Cortex of kidney (tissue), 1 donor: ENCODE measurements around the gene BBS12.
"Not testable (repeated sequence)": the region's sequence is repeated elsewhere in the genome, so short reads cannot be mapped to it uniquely, and the experiment has no call there.

ENCODE experiments used
- DNase-seq: peaks from one replicate; lab custom pipeline; 2025; lab: John Stamatoyannopoulos, UW

The BBS12 gene

DNA sequence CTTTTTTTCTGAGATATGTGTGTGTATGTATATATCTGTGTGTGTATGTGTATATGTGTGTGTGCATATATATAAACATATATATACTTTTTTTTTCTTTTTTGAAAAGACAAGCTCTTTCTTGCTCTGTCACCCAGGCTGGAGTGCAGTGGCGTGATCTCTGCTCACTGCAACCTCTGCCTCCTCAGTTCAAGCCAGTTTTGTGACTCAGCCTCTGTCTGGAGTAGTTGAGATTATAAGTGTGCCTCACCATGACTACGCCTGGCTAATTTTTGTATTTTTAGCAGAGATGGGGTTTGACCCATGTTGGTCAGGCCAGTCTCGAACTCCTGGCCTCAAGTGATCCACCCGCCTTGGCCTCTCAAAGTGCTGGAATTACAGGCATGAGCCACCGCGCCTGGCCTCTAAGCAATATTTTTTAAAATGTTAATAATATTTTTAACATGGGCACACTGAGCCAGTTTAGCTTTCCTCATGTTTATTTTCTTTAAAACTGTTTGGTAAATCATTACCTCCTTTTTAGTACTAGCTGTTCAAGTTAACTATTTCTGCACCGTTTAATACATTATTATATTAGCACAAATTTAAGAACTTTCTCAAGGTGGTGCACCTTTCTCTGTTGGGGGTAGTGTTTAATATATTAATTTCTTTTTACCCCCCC is 33.3 kb downstream of the BBS12 start:
- DNase-seq, result no peak

GRCh38 chr4:122766353-122766705 is 33.8 kb downstream of the BBS12 start:
- DNase-seq, result no peak

DNA sequence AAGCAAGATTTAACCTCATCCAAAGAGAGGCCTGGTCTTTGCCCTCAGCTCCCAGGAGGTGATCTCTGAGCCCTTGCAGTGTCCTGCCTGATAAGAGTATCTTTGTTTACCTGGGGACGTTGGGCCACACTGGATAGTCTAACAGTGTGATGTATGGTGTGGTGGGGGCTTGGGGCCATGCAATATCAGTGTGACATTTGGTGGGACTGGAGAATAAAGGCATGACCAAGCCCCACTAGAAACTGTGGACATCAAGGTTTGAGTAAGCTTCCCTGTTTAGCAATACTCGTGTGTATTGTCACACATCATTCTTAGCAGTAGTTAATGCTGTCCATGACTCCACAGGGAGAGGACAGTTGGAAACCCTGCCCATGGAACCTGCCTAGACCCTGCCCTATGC is 34.4 kb downstream of the BBS12 start:
- DNase-seq, result no peak

DNA sequence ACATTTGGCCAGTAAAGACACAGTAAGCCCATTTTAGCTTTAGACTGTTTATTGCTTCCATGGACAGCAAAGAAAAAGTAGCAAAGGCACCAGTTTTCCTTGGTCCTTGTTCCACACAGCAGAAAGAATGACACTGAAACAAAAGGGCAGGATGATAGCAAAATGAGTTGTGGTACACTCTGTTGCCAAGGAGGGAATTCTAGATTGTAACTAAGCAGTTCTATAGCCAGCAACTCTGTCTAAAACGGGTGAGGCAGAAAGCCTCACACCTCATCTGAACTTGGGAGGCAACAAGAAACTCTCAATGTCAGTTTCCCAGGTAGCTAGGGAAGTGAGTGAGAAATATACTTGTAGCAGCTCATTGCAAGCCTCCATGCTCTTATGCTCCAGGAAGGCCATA is 39.2 kb downstream of the BBS12 start:
- no peak for DNase-seq

GRCh38 chr4:122772311-122772710 is 39.8 kb downstream of the BBS12 start:
- DNase-seq, result no peak

GRCh38 chr4:122772986-122773385 is 40.5 kb downstream of the BBS12 start:
- no peak for DNase-seq

DNA sequence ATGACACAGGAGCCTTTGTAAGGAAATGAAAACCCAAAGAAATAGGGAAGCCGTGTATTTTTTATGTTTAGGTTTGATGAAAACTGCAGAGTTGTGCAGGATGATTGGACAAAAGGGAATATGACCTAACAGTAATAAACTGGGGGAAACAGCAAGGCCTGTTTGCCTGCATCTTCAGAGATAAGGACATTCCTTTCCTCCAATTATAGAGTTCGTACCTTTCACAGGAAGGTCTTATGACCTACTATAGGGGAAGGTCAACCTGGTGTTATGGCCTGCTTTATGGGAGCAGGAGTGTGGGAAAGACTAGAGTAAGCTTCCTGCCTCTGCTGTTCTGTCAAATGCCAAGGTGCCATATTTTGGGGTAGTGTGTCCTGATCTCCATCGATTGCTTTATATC is 42.5 kb downstream of the BBS12 start:
- no peak for DNase-seq

DNA sequence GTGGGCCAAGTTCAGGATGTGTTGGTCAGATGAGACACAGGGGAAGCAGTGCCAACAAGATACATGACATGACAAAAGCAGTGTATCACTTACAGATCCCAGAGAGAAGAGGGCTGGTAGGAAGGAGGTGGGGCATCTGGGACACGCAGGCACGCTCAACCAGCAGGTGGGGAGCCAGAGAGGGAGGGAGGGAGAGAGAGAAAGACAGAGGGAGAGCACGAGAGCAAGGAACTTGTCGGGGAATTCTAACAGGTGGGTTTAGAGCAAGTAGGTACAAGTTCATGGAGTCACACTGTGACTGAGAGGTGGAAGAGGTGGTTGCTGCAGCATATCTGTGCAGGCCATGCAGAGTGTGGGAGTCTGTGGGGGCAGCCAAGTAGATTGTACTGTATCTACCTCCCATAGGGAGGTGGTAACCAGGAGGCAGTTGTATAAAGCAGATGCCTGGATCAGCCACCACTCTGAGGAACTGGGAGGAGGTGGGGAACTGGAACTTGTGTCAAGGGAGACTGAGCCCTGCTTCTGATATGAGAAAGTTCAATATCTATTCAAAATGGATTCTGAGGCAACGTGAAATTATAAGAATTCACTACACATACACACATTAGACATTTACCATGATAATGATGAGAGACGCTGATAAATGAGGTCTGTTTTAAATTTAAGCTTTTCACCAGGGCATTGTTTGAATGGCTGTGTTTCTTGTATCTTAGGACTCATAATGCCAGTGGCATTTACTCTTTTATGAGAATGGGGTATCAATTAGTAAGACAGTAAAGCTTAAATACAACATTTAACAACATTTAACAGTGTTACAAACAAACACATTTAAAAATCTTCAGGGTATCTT is 43.7 kb downstream of the BBS12 start:
- no peak for DNase-seq

DNA sequence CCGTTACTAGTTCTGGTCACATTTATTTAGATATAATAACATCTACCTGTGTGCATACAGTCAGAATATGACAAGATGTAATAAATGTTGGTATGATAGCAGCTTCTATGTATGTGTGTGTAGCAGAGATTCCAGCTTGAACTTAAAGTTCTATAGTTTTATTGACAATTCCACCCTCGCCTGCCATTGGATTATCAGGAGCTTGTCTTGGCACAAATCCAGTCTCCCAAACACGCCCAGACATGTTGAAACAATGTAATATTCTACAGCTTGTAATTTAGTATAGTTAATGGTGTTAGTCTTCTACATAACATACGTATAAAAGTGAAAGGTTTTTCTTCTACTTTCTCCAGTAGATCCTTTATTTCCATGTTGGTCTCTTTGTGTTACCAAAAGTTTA is 44.4 kb downstream of the BBS12 start:
- DNase-seq, result no peak

GRCh38 chr4:122777846-122778673 is 45.6 kb downstream of the BBS12 start:
- no peak for DNase-seq

DNA sequence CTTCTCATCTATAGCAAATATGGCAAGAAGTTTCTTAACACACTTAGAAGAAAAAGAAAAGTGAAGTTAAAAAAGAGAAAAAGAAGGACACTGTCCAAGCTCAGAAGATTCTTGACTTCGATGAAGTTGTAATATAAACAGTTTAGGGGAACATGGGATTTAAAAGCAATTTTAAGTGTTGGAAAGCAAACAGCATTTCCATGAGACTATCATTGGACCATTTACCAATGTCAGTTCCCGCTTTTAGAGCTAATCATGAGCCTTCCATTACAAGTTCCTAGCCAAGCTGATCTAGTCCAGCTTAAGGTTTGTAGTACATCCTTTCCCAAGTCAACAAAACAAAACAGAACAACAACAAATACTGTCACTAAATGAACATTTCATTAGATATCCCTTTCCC is 49.0 kb downstream of the BBS12 start:
- no peak for DNase-seq

DNA sequence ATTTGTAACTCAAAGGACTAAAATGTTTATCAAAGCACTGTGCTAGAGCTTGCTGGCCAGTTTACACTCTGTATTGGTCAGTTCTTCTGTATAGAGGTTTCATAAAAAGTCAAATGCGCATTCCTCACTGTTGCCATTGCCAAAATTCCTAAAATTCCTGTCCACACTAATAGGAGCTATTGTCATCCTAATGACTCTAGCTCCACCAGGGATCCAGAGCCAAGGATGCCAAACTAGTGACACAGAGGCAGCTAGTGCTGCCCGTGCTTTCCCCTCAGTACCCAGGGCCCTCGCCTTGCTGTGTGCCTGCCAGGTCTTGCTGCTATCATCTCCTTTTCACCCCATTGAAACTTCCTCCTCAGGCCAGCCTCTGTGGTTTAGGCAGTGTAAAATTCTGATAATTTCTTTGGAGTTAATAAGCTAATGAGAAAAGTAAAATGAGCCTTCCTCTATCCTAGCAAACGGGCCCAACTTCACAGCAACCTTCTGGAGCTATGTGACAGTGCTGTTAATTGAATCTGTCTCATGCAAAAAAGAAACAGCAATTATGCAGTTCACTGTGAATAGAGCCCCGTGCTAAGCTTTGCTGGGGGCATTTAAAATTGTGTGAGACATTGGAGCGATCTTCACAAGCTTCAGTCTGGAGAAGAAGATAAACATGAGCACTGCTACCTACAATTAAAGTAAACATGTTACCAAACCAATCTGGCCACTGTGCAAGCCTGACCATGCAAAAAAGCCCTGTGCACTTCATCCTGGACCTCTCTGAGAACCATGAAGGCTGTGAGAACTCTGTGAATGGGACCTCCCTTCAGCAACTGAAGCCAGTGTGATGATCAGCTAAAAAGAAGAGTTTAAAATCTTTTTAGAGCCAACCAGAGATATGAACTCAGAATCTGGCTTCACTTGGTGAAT is 51.1 kb downstream of the BBS12 start:
- DNase-seq, result no peak

DNA sequence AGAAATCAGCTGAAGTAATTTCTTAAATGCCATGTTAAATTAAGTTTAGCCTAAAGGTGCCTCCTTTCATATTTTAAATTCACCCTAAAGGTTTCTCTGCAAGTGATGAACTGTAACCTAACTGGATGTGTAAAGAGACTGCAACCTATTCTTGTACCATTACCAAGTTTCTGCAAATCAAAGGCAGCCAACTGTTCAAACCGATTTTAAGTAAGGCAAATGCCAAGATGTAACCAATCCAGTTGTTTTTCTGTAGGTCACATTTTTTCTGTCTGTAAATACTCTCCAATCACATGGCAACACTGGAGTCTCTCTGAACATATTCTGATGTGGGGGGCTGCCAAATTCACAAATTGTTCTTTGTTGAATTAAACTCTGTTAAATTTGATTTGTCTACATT is 51.8 kb downstream of the BBS12 start:
- no peak for DNase-seq

- no peak for DNase-seq
These were observed 52.6 kb downstream of the BBS12 start for GRCh38 chr4:122785099-122785498.

- DNase-seq, result not testable (repeated sequence)
These were observed 53.8 kb downstream of the BBS12 start for GRCh38 chr4:122786296-122786695.

DNA sequence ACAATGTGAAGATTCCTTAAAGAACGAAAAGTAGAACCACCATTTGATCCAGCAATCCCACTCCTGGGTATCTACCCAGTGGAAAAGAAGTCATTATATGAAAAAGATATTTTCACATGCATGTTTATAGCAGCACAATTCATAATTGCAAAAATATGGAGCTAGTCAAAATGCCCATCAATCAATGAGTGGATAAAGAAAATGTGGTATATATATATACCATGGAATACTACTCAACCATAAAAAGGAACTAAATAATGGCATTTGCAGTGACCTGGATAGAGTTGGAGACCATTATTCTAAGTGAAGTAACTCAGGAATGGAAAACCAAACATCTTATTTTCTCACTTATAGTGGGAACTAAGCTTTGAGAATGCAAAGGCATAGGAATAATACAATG is 54.4 kb downstream of the BBS12 start:
- DNase-seq, result not testable (repeated sequence)

DNA sequence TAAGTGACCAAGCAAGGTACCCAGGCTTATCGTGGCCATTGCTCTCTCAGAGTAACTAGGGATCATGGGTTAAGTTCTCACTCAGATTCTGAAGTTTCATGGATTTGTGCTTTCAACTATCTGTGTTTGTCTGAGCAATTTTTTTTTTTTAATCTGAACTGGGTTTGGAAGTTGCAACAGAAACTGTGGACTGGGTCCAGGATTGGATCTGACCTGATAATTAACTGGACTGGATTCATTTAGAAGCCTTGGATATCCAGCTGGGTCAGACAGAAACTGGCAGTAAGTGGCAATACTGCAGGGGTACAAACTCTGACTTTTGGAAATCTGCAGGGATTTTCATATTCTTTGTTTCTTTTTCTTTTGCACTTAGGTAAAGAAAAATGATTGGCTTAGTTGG is 55.4 kb downstream of the BBS12 start:
- DNase-seq, result no peak

- DNase-seq, result no peak
These were observed 56.4 kb downstream of the BBS12 start for GRCh38 chr4:122788935-122789334.

DNA sequence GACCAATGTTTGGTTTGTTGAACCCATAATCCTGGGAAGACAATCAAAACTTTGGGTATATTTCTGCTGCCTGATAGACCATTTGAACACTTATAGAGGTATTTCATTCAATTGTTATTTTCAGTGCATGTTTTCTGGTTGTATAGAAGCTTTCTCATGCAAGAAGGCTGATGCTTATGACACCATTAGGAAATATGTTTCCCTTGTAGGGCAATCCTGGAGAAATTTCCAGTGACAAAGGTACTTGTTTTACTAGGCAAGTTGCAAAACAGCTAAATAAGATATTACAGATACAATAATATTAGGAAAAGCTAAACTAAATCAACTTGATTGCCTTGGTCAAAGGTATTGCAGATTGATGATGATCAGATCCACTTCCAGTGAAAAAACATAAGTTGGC is 61.3 kb downstream of the BBS12 start:
- no peak for DNase-seq
